Common myeloid progenitor, CD34-positive (primary cell): ENCODE data around the gene CIAPIN1.

Experiments used
- CTCF ChIA-PET: fragments of 350-600 bp; sonication (Branson Sonifier 250); formaldehyde crosslinking; loops from one replicate; lab custom pipeline; 2021; ENCODE audit warnings: antibody characterized with exemption; lab: Charles Lee
- POLR2A ChIA-PET: fragments of 350-600 bp; sonication (Branson Sonifier 250); formaldehyde crosslinking; loops from one replicate; lab custom pipeline; 2021; ENCODE audit warnings: antibody characterized with exemption; lab: Charles Lee
- DNase-seq, 3 donors: peaks; one replicate each; pipeline versions ENCODE4 v3.0.0 to v3.0.0-alpha.2; 2013
- H3K27ac ChIP-seq, 2 experiments: 1 replicate in 1 of 2; 2 replicates in 1 of 2; pipeline ENCODE4 v1.7.0; 2013; ENCODE audit warnings: inconsistent platforms in 2 of 2, low read length in 2 of 2, mild to moderate bottlenecking in 2 of 2, low read depth in 1 of 2, moderate library complexity in 1 of 2; ENCODE audit not compliant: severe bottlenecking in 2 of 2, insufficient read depth in 1 of 2, poor library complexity in 1 of 2
- H3K27me3 ChIP-seq, 5 experiments: replicated peaks in 2 of 5; 1 replicate in 3 of 5; 2 replicates in 2 of 5; pipeline versions ENCODE4 v1.6.1 to v1.7.0; 2013; ENCODE audit warnings: low read length in 4 of 5, mild to moderate bottlenecking in 2 of 5, moderate library complexity in 2 of 5, inconsistent platforms in 1 of 5; ENCODE audit not compliant: insufficient read depth in 5 of 5, control insufficient read depth in 4 of 5
- H3K36me3 ChIP-seq, 4 experiments: 1 replicate in 2 of 4; 2 replicates in 2 of 4; pipeline versions ENCODE4 v1.6.1 to v1.7.0; 2013; ENCODE audit warnings: low read length in 3 of 4, control low read depth in 1 of 4, mild to moderate bottlenecking in 1 of 4; ENCODE audit not compliant: control insufficient read depth in 4 of 4, insufficient read depth in 4 of 4
- H3K4me1 ChIP-seq, 4 experiments: 1 replicate in 3 of 4; 2 replicates in 1 of 4; pipeline versions ENCODE4 v1.6.1 to v1.7.1; 2013; ENCODE audit warnings: low read length in 3 of 4, mild to moderate bottlenecking in 3 of 4, control low read depth in 1 of 4, inconsistent platforms in 1 of 4, moderate library complexity in 1 of 4; ENCODE audit not compliant: control insufficient read depth in 4 of 4, insufficient read depth in 4 of 4; ENCODE audit errors: control extremely low read depth in 1 of 4
- H3K4me3 ChIP-seq, 7 experiments: 1 replicate in 4 of 7; 2 replicates in 3 of 7; pipeline versions ENCODE4 v1.5.1 to v1.7.0; 2013; ENCODE audit warnings: mild to moderate bottlenecking in 7 of 7, low read length in 6 of 7, moderate library complexity in 6 of 7, inconsistent platforms in 2 of 7, low read depth in 2 of 7, control low read depth in 1 of 7; ENCODE audit not compliant: insufficient read depth in 4 of 7, control insufficient read depth in 1 of 7; ENCODE audit errors: extremely low read depth in 1 of 7
- H3K9me3 ChIP-seq, 5 experiments: 1 replicate in 4 of 5; 2 replicates in 1 of 5; pipeline versions ENCODE4 v1.6.1 to v1.7.1; 2013; ENCODE audit warnings: low read length in 4 of 5, mild to moderate bottlenecking in 2 of 5, inconsistent platforms in 1 of 5, low read depth in 1 of 5, moderate library complexity in 1 of 5; ENCODE audit not compliant: control insufficient read depth in 4 of 5, insufficient read depth in 2 of 5; ENCODE audit errors: control extremely low read depth in 1 of 5
- WGBS: methylation state at CpG from one replicate; pipeline ENCODE4 v1.1.5; 2013; ENCODE audit not compliant: insufficient coverage; 5-methylcytosine and 5-hydroxymethylcytosine counted together

CIAPIN1 gene

GRCh38 chr16:57475711-57476339 lies 28.6 kb upstream of the CIAPIN1 start:
- CTCF ChIA-PET, result interaction anchor here (0.6 to 12.0 kb wide), 16 partner anchors 9 to 538 kb away, joined by 3 to 134 read pairs (median 7); partner anchors contain the start of gene POLR2C
- POLR2A ChIA-PET, result interaction anchor here (0.6 to 1.4 kb wide), 3 partner anchors 29 to 111 kb away, joined by 3 read pairs; partner anchors contain the start of genes ADGRG5, CIAPIN1 and COQ9
- Histone ChIP-seq H3K27ac (no peak overlapping the region), H3K4me3 (peak overlapping the region in 2 of 7 experiments; percentile 20 to 49), H3K27me3 (no peaks in the 10 kb centered on the region), H3K36me3 (peaks cover 8 to 34% (median 23%) of the 10 kb centered on the region in 4 experiments), H3K4me1 (peaks cover 0 to 77% (median 75%) of the 10 kb centered on the region in 4 experiments), H3K9me3 (no peaks in the 10 kb centered on the region)
- peak; percentile 96 to 99 (median 98) for DNase-seq
- 0% methylated on average over 8 of the region's 12 CpGs for WGBS

- Histone ChIP-seq H3K9me3 (no peaks in the 10 kb centered on the region), H3K36me3 (peaks cover 10 to 42% (median 32%) of the 10 kb centered on the region in 4 experiments), H3K4me3 (peak overlapping the region in 2 of 7 experiments; percentile 10 to 49), H3K27me3 (no peaks in the 10 kb centered on the region), H3K27ac (no peak overlapping the region), H3K4me1 (peaks cover 0 to 70% (median 69%) of the 10 kb centered on the region in 4 experiments)
- WGBS, result 69% methylated on average over 25 of the region's 30 CpGs
- CTCF ChIA-PET, result interaction anchor here (0.6 to 12.0 kb wide), 16 partner anchors 8 to 539 kb away, joined by 3 to 134 read pairs (median 6); partner anchors contain the start of gene POLR2C
- POLR2A ChIA-PET, result interaction anchor here (0.6 to 0.7 kb wide), 3 partner anchors 35 to 173 kb away, joined by 3 read pairs; no protein-coding TSS in a partner anchor
- DNase-seq, result peak in 2 of 3 donors; percentile 37 to 49
Measured at GRCh38 chr16:57474671-57475661, 27.8 kb upstream of the CIAPIN1 start.

- no peak overlapping the region for H3K4me3 ChIP-seq
- ChIA-PET CTCF (interaction anchor here (1.1 to 12.0 kb wide), 7 partner anchors 9 to 53 kb away, joined by 4 to 134 read pairs (median 11); partner anchors contain the start of genes CIAPIN1, COQ9 and POLR2C), POLR2A (no interaction called here)
- no peaks in the 10 kb centered on the region for H3K27me3 ChIP-seq
- peaks cover 15 to 53% (median 42%) of the 10 kb centered on the region in 4 experiments for H3K36me3 ChIP-seq
- no peak overlapping the region for H3K27ac ChIP-seq
- no peak for DNase-seq
- no peaks in the 10 kb centered on the region for H3K9me3 ChIP-seq
- peaks cover 0 to 60% (median 58%) of the 10 kb centered on the region in 4 experiments for H3K4me1 ChIP-seq
- WGBS, result 85% methylated on average over 4 of the region's 8 CpGs
Measured at GRCh38 chr16:57473906-57474305, 26.7 kb upstream of the CIAPIN1 start.

GRCh38 chr16:57473176-57473840 lies 26.1 kb upstream of the CIAPIN1 start:
- peaks cover 18 to 59% (median 46%) of the 10 kb centered on the region in 4 experiments for H3K36me3 ChIP-seq
- H3K9me3 ChIP-seq, result no peaks in the 10 kb centered on the region
- POLR2A ChIA-PET, result interaction anchor here (0.9 to 1.3 kb wide), 2 partner anchors 11 to 52 kb away, joined by 4 to 5 read pairs; partner anchors contain the start of gene POLR2C
- DNase-seq, result no peak
- H3K4me1 ChIP-seq, result peaks cover 0 to 54% (median 52%) of the 10 kb centered on the region in 4 experiments
- CTCF ChIA-PET, result interaction anchor here (0.7 to 12.0 kb wide), 8 partner anchors 9 to 173 kb away, joined by 3 to 134 read pairs (median 5); partner anchors contain the start of genes CIAPIN1, COQ9 and POLR2C
- 97% methylated on average over 13 of the region's 14 CpGs for WGBS
- no peak overlapping the region for H3K27ac ChIP-seq
- no peak overlapping the region for H3K4me3 ChIP-seq
- H3K27me3 ChIP-seq, result no peaks in the 10 kb centered on the region

GRCh38 chr16:57472665-57473060 lies 25.5 kb upstream of the CIAPIN1 start:
- Histone ChIP-seq H3K27ac (no peak overlapping the region), H3K4me3 (peak overlapping the region in 1 of 7 experiments; percentile 8), H3K9me3 (no peaks in the 10 kb centered on the region), H3K4me1 (peaks cover 0 to 47% (median 46%) of the 10 kb centered on the region in 4 experiments), H3K27me3 (no peaks in the 10 kb centered on the region), H3K36me3 (peaks cover 20 to 63% (median 51%) of the 10 kb centered on the region in 4 experiments)
- 26% methylated on average over 2 of the region's 4 CpGs for WGBS
- peak in 2 of 3 donors; percentile 33 to 42 for DNase-seq
- ChIA-PET POLR2A (interaction anchor here (0.9 to 1.3 kb wide), 2 partner anchors 10 to 53 kb away, joined by 4 to 5 read pairs; partner anchors contain the start of gene POLR2C), CTCF (interaction anchor here (0.7 to 12.0 kb wide), 7 partner anchors 9 to 172 kb away, joined by 3 to 134 read pairs (median 5); partner anchors contain the start of genes CIAPIN1 and COQ9)
